HUES48 (cell line): ENCODE results near the gene TMEM184C.
A peak's percentile ranks its signal among the peaks of the same experiment; 100 is the strongest.

Experiments
- H3K27ac ChIP-seq: one replicate; pipeline ENCODE4 v1.7.0; 2013; ENCODE audit warnings: low read depth, low read length, inconsistent platforms
- H3K27me3 ChIP-seq: 2 replicates; pipeline ENCODE4 v1.6.1; 2013; ENCODE audit warnings: mild to moderate bottlenecking, low read length; ENCODE audit not compliant: control insufficient read depth, insufficient read depth
- H3K36me3 ChIP-seq: 2 replicates; pipeline ENCODE4 v1.6.1; 2013; ENCODE audit warnings: low read length; ENCODE audit not compliant: control insufficient read depth, insufficient read depth
- H3K4me1 ChIP-seq: 2 replicates; pipeline ENCODE4 v1.6.1; 2013; ENCODE audit warnings: mild to moderate bottlenecking, low read length; ENCODE audit not compliant: control insufficient read depth, insufficient read depth
- H3K4me3 ChIP-seq: 2 replicates; pipeline ENCODE4 v1.5.1; 2013; ENCODE audit warnings: mild to moderate bottlenecking, low read depth, low read length
- H3K9ac ChIP-seq: 2 replicates; pipeline ENCODE4 v1.6.1; 2013; ENCODE audit warnings: mild to moderate bottlenecking, low read depth, low read length, moderate library complexity
- H3K9me3 ChIP-seq: 2 replicates; pipeline ENCODE4 v1.6.1; 2013; ENCODE audit warnings: low read length; ENCODE audit not compliant: control insufficient read depth, insufficient read depth

The TMEM184C gene

GRCh38 chr4:147629783-147630730 lies 12.9 kb downstream of the TMEM184C start:
- H3K9me3 ChIP-seq = no peaks in the 10 kb centered on the region
- H3K4me1 ChIP-seq = peaks cover 37% of the 10 kb centered on the region
- H3K27me3 ChIP-seq = no peaks in the 10 kb centered on the region
- peaks cover 92% of the 10 kb centered on the region for H3K36me3 ChIP-seq
- no peak overlapping the region for H3K4me3 ChIP-seq
- H3K9ac ChIP-seq = no peak overlapping the region
- no peak overlapping the region for H3K27ac ChIP-seq

- no peaks in the 10 kb centered on the region for H3K9me3 ChIP-seq
- no peaks in the 10 kb centered on the region for H3K27me3 ChIP-seq
- no peak overlapping the region for H3K27ac ChIP-seq
- H3K36me3 ChIP-seq = peaks cover 93% of the 10 kb centered on the region
- no peak overlapping the region for H3K9ac ChIP-seq
- peaks cover 23% of the 10 kb centered on the region for H3K4me1 ChIP-seq
- no peak overlapping the region for H3K4me3 ChIP-seq
These were observed 15.9 kb downstream of the TMEM184C start for GRCh38 chr4:147633113-147633512.

- H3K36me3 ChIP-seq = peaks cover 90% of the 10 kb centered on the region
These were observed 16.4 kb downstream of the TMEM184C start for GRCh38 chr4:147633643-147634042.

GRCh38 chr4:147635348-147635747 lies 18.2 kb downstream of the TMEM184C start:
- Histone ChIP-seq H3K27me3 (no peaks in the 10 kb centered on the region), H3K9ac (no peak overlapping the region), H3K4me3 (no peak overlapping the region), H3K9me3 (no peaks in the 10 kb centered on the region), H3K4me1 (peaks cover 25% of the 10 kb centered on the region), H3K27ac (no peak overlapping the region), H3K36me3 (peaks cover 73% of the 10 kb centered on the region)

More at GRCh38 chr4:147633643-147634042, 16.4 kb downstream of the TMEM184C start:
- Histone ChIP-seq H3K27ac (no peak overlapping the region), H3K9me3 (no peaks in the 10 kb centered on the region), H3K9ac (no peak overlapping the region), H3K27me3 (no peaks in the 10 kb centered on the region), H3K4me1 (peaks cover 23% of the 10 kb centered on the region), H3K4me3 (no peak overlapping the region)

- no peaks in the 10 kb centered on the region for H3K27me3 ChIP-seq
- no peak overlapping the region for H3K9ac ChIP-seq
- H3K36me3 ChIP-seq = peaks cover 54% of the 10 kb centered on the region
- peaks cover 25% of the 10 kb centered on the region for H3K4me1 ChIP-seq
- no peaks in the 10 kb centered on the region for H3K9me3 ChIP-seq
- peak overlapping the region; percentile 48 for H3K27ac ChIP-seq
- no peak overlapping the region; the same call in 1 of the 2 replicates for H3K4me3 ChIP-seq
These were observed 21.2 kb downstream of the TMEM184C start for GRCh38 chr4:147638365-147638764.

GRCh38 chr4:147638942-147639341 lies 21.7 kb downstream of the TMEM184C start:
- H3K36me3 ChIP-seq = peaks cover 52% of the 10 kb centered on the region
- no peak overlapping the region for H3K9ac ChIP-seq
- H3K27me3 ChIP-seq = no peaks in the 10 kb centered on the region
- no peak overlapping the region; the same call in 1 of the 2 replicates for H3K4me3 ChIP-seq
- peaks cover 25% of the 10 kb centered on the region for H3K4me1 ChIP-seq
- no peak overlapping the region for H3K27ac ChIP-seq
- H3K9me3 ChIP-seq = no peaks in the 10 kb centered on the region

GRCh38 chr4:147639388-147639787 lies 22.2 kb downstream of the TMEM184C start:
- peaks cover 47% of the 10 kb centered on the region for H3K36me3 ChIP-seq
- H3K27ac ChIP-seq = no peak overlapping the region

GRCh38 chr4:147640331-147640730 lies 23.1 kb downstream of the TMEM184C start:
- Histone ChIP-seq H3K9me3 (no peaks in the 10 kb centered on the region), H3K9ac (no peak overlapping the region), H3K27ac (no peak overlapping the region), H3K36me3 (peaks cover 38% of the 10 kb centered on the region), H3K4me1 (peaks cover 28% of the 10 kb centered on the region), H3K27me3 (no peaks in the 10 kb centered on the region), H3K4me3 (no peak overlapping the region)

More at GRCh38 chr4:147639388-147639787, 22.2 kb downstream of the TMEM184C start:
- Histone ChIP-seq H3K4me3 (no peak overlapping the region), H3K4me1 (peaks cover 26% of the 10 kb centered on the region), H3K27me3 (no peaks in the 10 kb centered on the region), H3K9ac (no peak overlapping the region), H3K9me3 (no peaks in the 10 kb centered on the region)

- Histone ChIP-seq H3K27me3 (no peaks in the 10 kb centered on the region), H3K9me3 (no peaks in the 10 kb centered on the region), H3K27ac (no peak overlapping the region), H3K9ac (no peak overlapping the region), H3K4me3 (no peak overlapping the region), H3K36me3 (peaks cover 21% of the 10 kb centered on the region), H3K4me1 (peaks cover 22% of the 10 kb centered on the region)
These were observed 26.4 kb downstream of the TMEM184C start for GRCh38 chr4:147643616-147644015.

GRCh38 chr4:147644471-147644870 lies 27.3 kb downstream of the TMEM184C start:
- peaks cover 20% of the 10 kb centered on the region for H3K4me1 ChIP-seq
- H3K27me3 ChIP-seq = no peaks in the 10 kb centered on the region
- no peak overlapping the region for H3K4me3 ChIP-seq
- peaks cover 23% of the 10 kb centered on the region for H3K36me3 ChIP-seq
- no peak overlapping the region for H3K9ac ChIP-seq
- no peak overlapping the region for H3K27ac ChIP-seq
- no peaks in the 10 kb centered on the region for H3K9me3 ChIP-seq

- Histone ChIP-seq H3K36me3 (peaks cover 23% of the 10 kb centered on the region), H3K27me3 (no peaks in the 10 kb centered on the region), H3K27ac (no peak overlapping the region), H3K4me1 (peaks cover 16% of the 10 kb centered on the region; the same call in 1 of the 2 replicates), H3K9me3 (no peaks in the 10 kb centered on the region), H3K4me3 (no peak overlapping the region), H3K9ac (no peak overlapping the region)
These were observed 27.9 kb downstream of the TMEM184C start for GRCh38 chr4:147645099-147645498.
